H9 (cell line): Measurements from ENCODE around the gene ABCA3. TPM values are rescaled to one million over a fixed set of nuclear protein-coding genes. Genes with fewer than 3 reads are reported as not detected.

Source experiments
- DNase-seq: peaks from one replicate; pipeline ENCODE4 v3.0.0-alpha.2; 2017
- H2AFZ ChIP-seq: one replicate; pipeline ENCODE4 v1.6.1; 2013; ENCODE audit warnings: mild to moderate bottlenecking, low read length, control low read depth, moderate library complexity
- H2AK5ac ChIP-seq: 2 replicates; pipeline ENCODE4 v1.6.1; 2013; ENCODE audit warnings: low read length, control low read depth, mixed read lengths; ENCODE audit not compliant: insufficient read length
- H2BK120ac ChIP-seq: one replicate; pipeline ENCODE4 v1.6.1; 2013; ENCODE audit warnings: low read depth, mild to moderate bottlenecking, low read length, control low read depth, inconsistent platforms; ENCODE audit not compliant: poor library complexity, severe bottlenecking
- H2BK12ac ChIP-seq: 2 replicates; pipeline ENCODE4 v1.6.1; 2013; ENCODE audit warnings: low read length, control low read depth, mixed read lengths, low read depth; ENCODE audit not compliant: insufficient read length
- H2BK15ac ChIP-seq: 2 replicates; pipeline ENCODE4 v1.6.1; 2013; ENCODE audit warnings: low read depth, low read length, control low read depth
- H2BK20ac ChIP-seq: one replicate; pipeline ENCODE4 v1.6.1; 2013; ENCODE audit warnings: low read depth, mild to moderate bottlenecking, low read length, control low read depth, inconsistent platforms; ENCODE audit not compliant: poor library complexity, severe bottlenecking
- H2BK5ac ChIP-seq: 2 replicates; pipeline ENCODE4 v1.6.1; 2013; ENCODE audit warnings: low read length, control low read depth, mixed read lengths; ENCODE audit not compliant: insufficient read length
- H3K14ac ChIP-seq: 2 replicates; pipeline ENCODE4 v1.6.1; 2013; ENCODE audit warnings: low read length, control low read depth; ENCODE audit not compliant: insufficient read depth
- H3K18ac ChIP-seq: 2 replicates; pipeline ENCODE4 v1.6.1; 2013; ENCODE audit warnings: low read depth, mild to moderate bottlenecking, mixed read lengths, low read length, control low read depth; ENCODE audit not compliant: insufficient read length
- H3K23ac ChIP-seq: 2 replicates; pipeline ENCODE4 v1.6.1; 2013; ENCODE audit warnings: low read length, control low read depth, mixed read lengths, low read depth; ENCODE audit not compliant: insufficient read length
- H3K23me2 ChIP-seq: 2 replicates; pipeline ENCODE4 v1.6.1; 2013; ENCODE audit warnings: low read depth, mild to moderate bottlenecking, mixed read lengths, low read length, control low read depth; ENCODE audit not compliant: insufficient read length, poor library complexity, severe bottlenecking
- H3K27ac ChIP-seq: 2 replicates; pipeline ENCODE4 v1.5.1; 2013; ENCODE audit warnings: low read length, control low read depth, mixed read lengths, low read depth; ENCODE audit not compliant: insufficient read length
- H3K27me3 ChIP-seq: 2 replicates; pipeline ENCODE4 v1.6.1; 2013; ENCODE audit warnings: low read length, control low read depth, inconsistent platforms; ENCODE audit not compliant: insufficient read depth
- H3K4ac ChIP-seq: 2 replicates; pipeline ENCODE4 v1.6.1; 2013; ENCODE audit warnings: low read depth, mild to moderate bottlenecking, control low read depth, inconsistent platforms, low read length, moderate library complexity
- H3K4me1 ChIP-seq: 2 replicates; pipeline ENCODE4 v1.6.1; 2013; ENCODE audit warnings: low read length, control low read depth, inconsistent platforms; ENCODE audit not compliant: insufficient read depth
- H3K4me2 ChIP-seq: 2 replicates; pipeline ENCODE4 v1.6.1; 2013; ENCODE audit warnings: low read length, control low read depth, mixed read lengths; ENCODE audit not compliant: insufficient read length, insufficient read depth
- H3K56ac ChIP-seq: 2 replicates; pipeline ENCODE4 v1.6.1; 2013; ENCODE audit warnings: low read depth, mild to moderate bottlenecking, mixed read lengths, low read length, control low read depth; ENCODE audit not compliant: insufficient read length
- H3K79me1 ChIP-seq: 2 replicates; pipeline ENCODE4 v1.6.1; 2013; ENCODE audit warnings: low read depth, mild to moderate bottlenecking, moderate library complexity, low read length, control low read depth, inconsistent platforms; ENCODE audit not compliant: insufficient read depth, poor library complexity, severe bottlenecking
- H3K79me2 ChIP-seq: 2 replicates; pipeline ENCODE4 v1.6.1; 2013; ENCODE audit warnings: low read length, control low read depth, inconsistent platforms; ENCODE audit not compliant: insufficient read depth
- H3K9ac ChIP-seq: 2 replicates; pipeline ENCODE4 v1.6.1; 2013; ENCODE audit warnings: low read length, control low read depth, mixed read lengths; ENCODE audit not compliant: insufficient read length; ENCODE audit errors: extremely low read depth
- H3K9me3 ChIP-seq: one replicate; pipeline ENCODE4 v1.6.1; 2013; ENCODE audit warnings: low read depth, low read length, inconsistent platforms; ENCODE audit not compliant: control insufficient read depth
- H3T11ph ChIP-seq: one replicate; pipeline ENCODE4 v1.6.1; 2013; ENCODE audit warnings: mild to moderate bottlenecking, low read length, control low read depth, inconsistent platforms
- H4K20me1 ChIP-seq: one replicate; pipeline ENCODE4 v1.6.1; 2013; ENCODE audit not compliant: control insufficient read depth, insufficient read length, insufficient read depth
- H4K5ac ChIP-seq: 2 replicates; pipeline ENCODE4 v1.6.1; 2013; ENCODE audit warnings: low read depth, mild to moderate bottlenecking, mixed read lengths, low read length, control low read depth; ENCODE audit not compliant: insufficient read length
- H4K8ac ChIP-seq: replicated peaks from 2 replicates; pipeline ENCODE4 v1.6.1; 2013; ENCODE audit warnings: low read length, control low read depth, mixed read lengths, low read depth; ENCODE audit not compliant: insufficient read length
- H4K91ac ChIP-seq: 2 replicates; pipeline ENCODE4 v1.6.1; 2013; ENCODE audit warnings: low read depth, mild to moderate bottlenecking, moderate library complexity, mixed read lengths, low read length, control low read depth; ENCODE audit not compliant: insufficient read length
- H3K27ac Mint-ChIP-seq, 3 experiments: 2 replicates in 2 of 3; 3 replicates in 1 of 3; pipeline ENCODE4 v1.8.0; 2020 to 2021; ENCODE audit warnings: mixed read lengths in 3 of 3, mild to moderate bottlenecking in 1 of 3, moderate library complexity in 1 of 3
- H3K27me3 Mint-ChIP-seq: 2 replicates; pipeline ENCODE4 v1.8.0; 2021; ENCODE audit warnings: low read depth, mild to moderate bottlenecking, moderate library complexity, mixed read lengths
- H3K36me3 Mint-ChIP-seq, 3 experiments: 2 replicates in 2 of 3; 3 replicates in 1 of 3; pipeline ENCODE4 v1.8.0; 2020 to 2021; ENCODE audit warnings: low read depth in 3 of 3, mixed read lengths in 3 of 3; ENCODE audit not compliant: insufficient read depth in 1 of 3
- H3K4me1 Mint-ChIP-seq, 2 experiments: 2 replicates each; pipeline ENCODE4 v1.8.0; 2020; ENCODE audit warnings: mixed read lengths in 2 of 2
- H3K4me3 Mint-ChIP-seq, 2 experiments: 2 replicates in 1 of 2; 3 replicates in 1 of 2; pipeline ENCODE4 v1.8.0; 2020 to 2021; ENCODE audit warnings: mild to moderate bottlenecking in 2 of 2, mixed read lengths in 2 of 2, moderate library complexity in 1 of 2
- H3K9me3 Mint-ChIP-seq, 2 experiments: 2 replicates in 1 of 2; 3 replicates in 1 of 2; pipeline ENCODE4 v1.8.0; 2020; ENCODE audit warnings: mild to moderate bottlenecking in 2 of 2, mixed read lengths in 2 of 2, moderate library complexity in 1 of 2
- WGBS: extraction: QIAGEN DNeasy Blood & Tissue Kit; methylation state at CpG from one replicate; pipeline ENCODE4 v1.1.7; 2013; ENCODE audit warnings: missing lambda C conversion rate, low lambda C conversion rate, mixed read lengths; ENCODE audit not compliant: insufficient read length; ENCODE audit errors: extremely low coverage; 5-methylcytosine and 5-hydroxymethylcytosine counted together
- total RNA-seq: library from RNA; stranded (reverse); gene quantifications from 2 replicates; pipeline ENCODE4 v1.2.1, GENCODE V29; 2021
- TF ChIP-seq, protein P1 (sequence below): fragments of 200-600 bp; sonication (generic); conservative IDR thresholded peaks from 3 replicates; pipeline ENCODE4 v1.8.0; 2021; ENCODE audit warnings: antibody characterized with exemption, mild to moderate bottlenecking

ABCA3 gene
- total RNA-seq, 1 experiment from 2014 or later = 8.0 TPM

DNA sequence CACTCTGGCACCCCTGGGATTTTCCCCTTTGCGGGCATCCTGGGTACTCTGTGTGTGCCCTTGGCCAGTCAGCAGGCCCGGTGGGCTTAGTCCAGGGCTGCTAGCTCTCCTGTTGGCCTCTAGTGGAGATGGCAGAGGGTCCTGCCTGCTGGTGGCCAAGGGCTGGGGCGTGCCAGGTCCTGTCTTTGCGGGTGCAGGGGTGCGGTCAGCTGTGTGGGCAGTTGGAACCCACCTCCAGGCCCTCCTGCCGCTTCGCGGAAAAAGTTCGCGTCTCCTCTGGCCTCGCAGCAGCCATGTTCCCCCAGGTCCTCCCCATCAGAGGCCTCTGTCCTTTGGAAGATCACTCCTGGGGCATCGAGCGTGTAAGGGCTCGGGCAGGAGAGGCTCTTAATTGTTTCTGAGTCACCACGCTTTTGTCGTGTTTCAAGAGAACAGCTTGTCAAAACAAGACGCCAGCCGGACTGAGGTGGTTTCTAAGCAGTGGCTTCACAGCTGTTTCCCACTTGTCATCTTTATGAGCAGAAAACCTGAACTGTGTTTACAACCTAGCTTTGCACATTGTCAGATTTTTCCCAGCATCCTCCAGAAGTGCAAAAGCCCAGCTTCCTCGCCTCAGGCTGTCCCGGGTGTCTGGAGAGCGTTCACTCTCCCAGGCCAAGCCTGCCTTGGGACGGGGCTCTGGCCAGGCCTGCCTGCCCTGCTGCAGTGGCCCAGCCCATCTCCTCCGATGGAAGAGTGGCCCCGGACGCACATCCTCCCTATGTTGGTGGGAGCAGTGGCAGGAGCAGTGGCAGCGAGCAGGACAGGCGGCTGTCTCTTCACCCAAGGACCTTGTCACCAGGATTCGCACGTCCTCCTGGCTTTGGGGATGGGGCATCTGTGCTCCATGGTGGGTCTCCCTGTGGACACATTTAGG is 109.3 kb downstream of the ABCA3 start:
- H3K14ac ChIP-seq = no peak overlapping the region
- no peaks in the 10 kb centered on the region for H3K27me3 ChIP-seq
- no peaks in the 10 kb centered on the region for H3K9me3 ChIP-seq
- WGBS = no CpG with 5 or more reads among the region's 29 CpGs
- H3K27ac Mint-ChIP-seq = no peak overlapping the region
- no peak overlapping the region for H4K8ac ChIP-seq
- no peak for DNase-seq
- TF ChIP-seq, protein P1, sequence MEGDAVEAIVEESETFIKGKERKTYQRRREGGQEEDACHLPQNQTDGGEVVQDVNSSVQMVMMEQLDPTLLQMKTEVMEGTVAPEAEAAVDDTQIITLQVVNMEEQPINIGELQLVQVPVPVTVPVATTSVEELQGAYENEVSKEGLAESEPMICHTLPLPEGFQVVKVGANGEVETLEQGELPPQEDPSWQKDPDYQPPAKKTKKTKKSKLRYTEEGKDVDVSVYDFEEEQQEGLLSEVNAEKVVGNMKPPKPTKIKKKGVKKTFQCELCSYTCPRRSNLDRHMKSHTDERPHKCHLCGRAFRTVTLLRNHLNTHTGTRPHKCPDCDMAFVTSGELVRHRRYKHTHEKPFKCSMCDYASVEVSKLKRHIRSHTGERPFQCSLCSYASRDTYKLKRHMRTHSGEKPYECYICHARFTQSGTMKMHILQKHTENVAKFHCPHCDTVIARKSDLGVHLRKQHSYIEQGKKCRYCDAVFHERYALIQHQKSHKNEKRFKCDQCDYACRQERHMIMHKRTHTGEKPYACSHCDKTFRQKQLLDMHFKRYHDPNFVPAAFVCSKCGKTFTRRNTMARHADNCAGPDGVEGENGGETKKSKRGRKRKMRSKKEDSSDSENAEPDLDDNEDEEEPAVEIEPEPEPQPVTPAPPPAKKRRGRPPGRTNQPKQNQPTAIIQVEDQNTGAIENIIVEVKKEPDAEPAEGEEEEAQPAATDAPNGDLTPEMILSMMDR = no peak
- H3K23ac ChIP-seq = no peak overlapping the region
- H3K27me3 Mint-ChIP-seq = peaks cover 2% of the 10 kb centered on the region
- no peak overlapping the region for H4K91ac ChIP-seq
- no peak overlapping the region for H3K4me3 Mint-ChIP-seq
- H3T11ph ChIP-seq = no peak overlapping the region
- H4K20me1 ChIP-seq = no peaks in the 10 kb centered on the region
- H3K9ac ChIP-seq = no peak overlapping the region
- no peaks in the 10 kb centered on the region for H3K9me3 Mint-ChIP-seq
- H3K4me2 ChIP-seq = no peak overlapping the region
- no peak overlapping the region for H4K5ac ChIP-seq
- no peaks in the 10 kb centered on the region for H3K79me1 ChIP-seq
- no peak overlapping the region for H2BK15ac ChIP-seq
- H2BK12ac ChIP-seq = no peak overlapping the region
- peaks cover 2 to 31% (median 18%) of the 10 kb centered on the region in 3 experiments; a peak in 6 of 7 replicates for H3K36me3 Mint-ChIP-seq
- H3K18ac ChIP-seq = no peak overlapping the region
- peaks cover 3% of the 10 kb centered on the region; the same call in 1 of the 2 replicates for H3K79me2 ChIP-seq
- no peaks in the 10 kb centered on the region for H3K4me1 ChIP-seq
- H2BK120ac ChIP-seq = no peak overlapping the region
- H3K4me1 Mint-ChIP-seq = no peaks in the 10 kb centered on the region; a peak in 1 of 4 replicates
- H3K27ac ChIP-seq = no peak overlapping the region
- H2BK20ac ChIP-seq = no peak overlapping the region
- no peak overlapping the region for H3K4ac ChIP-seq
- peaks cover under 1% of the 10 kb centered on the region for H3K23me2 ChIP-seq
- H3K56ac ChIP-seq = no peak overlapping the region
- H2AK5ac ChIP-seq = no peak overlapping the region
- no peak overlapping the region for H2BK5ac ChIP-seq
- no peak overlapping the region for H2AFZ ChIP-seq
